H1 (cell line): ENCODE measurements around the gene WASL. TPM values are rescaled to one million over a fixed set of nuclear protein-coding genes. Genes with fewer than 3 reads are reported as not detected.

Source experiments
- CTCF ChIA-PET: fragments of 300-600 bp; sonication (Branson Sonifier 250); formaldehyde crosslinking; loops from one replicate; lab custom pipeline; 2021; ENCODE audit not compliant: partially characterized antibody; lab: Charles Lee
- POLR2A ChIA-PET: fragments of 300-600 bp; sonication (Branson Sonifier 250); formaldehyde crosslinking; loops from one replicate; lab custom pipeline; 2021; ENCODE audit warnings: inconsistent platforms; ENCODE audit not compliant: partially characterized antibody; lab: Charles Lee
- DNase-seq, 2 experiments: peaks; one replicate each; pipeline versions ENCODE4 v3.0.0 to v3.0.0-alpha.2; 2010 to 2022; ENCODE audit warnings: low spot score in 2 of 2, low read depth in 1 of 2, mixed read lengths in 1 of 2
- FAIRE-seq: peaks from 2 replicates; lab custom pipeline; 2011; peaks lifted over from hg19 to GRCh38; lab: Jason Lieb, UNC
- H2AFZ ChIP-seq: 2 replicates; pipeline ENCODE4 v1.8.1; 2012; ENCODE audit warnings: low read length, inconsistent platforms
- H2AK5ac ChIP-seq: 2 replicates; pipeline ENCODE4 v1.6.1; 2013; ENCODE audit warnings: low read depth, low read length
- H2BK120ac ChIP-seq: replicated peaks from 2 replicates; pipeline ENCODE3; 2013; ENCODE audit warnings: low read depth, low read length, inconsistent platforms
- H2BK12ac ChIP-seq: 2 replicates; pipeline ENCODE4 v1.6.1; 2013; ENCODE audit warnings: low read depth, low read length
- H2BK15ac ChIP-seq: 2 replicates; pipeline ENCODE4 v1.6.1; 2013; ENCODE audit warnings: low read length
- H2BK20ac ChIP-seq: 2 replicates; pipeline ENCODE4 v1.6.1; 2013; ENCODE audit warnings: low read length
- H2BK5ac ChIP-seq: 2 replicates; pipeline ENCODE4 v1.6.1; 2013; ENCODE audit warnings: low read depth, low read length
- H3K14ac ChIP-seq: 2 replicates; pipeline ENCODE4 v1.6.1; 2013; ENCODE audit warnings: inconsistent platforms; ENCODE audit not compliant: insufficient read length
- H3K18ac ChIP-seq: 2 replicates; pipeline ENCODE4 v1.6.1; 2013; ENCODE audit warnings: low read length; ENCODE audit errors: extremely low read depth
- H3K23ac ChIP-seq: 2 replicates; pipeline ENCODE4 v1.6.1; 2013; ENCODE audit warnings: inconsistent platforms; ENCODE audit not compliant: insufficient read length
- H3K23me2 ChIP-seq: 2 replicates; pipeline ENCODE4 v1.6.1; 2013; ENCODE audit warnings: low read depth, low read length
- H3K27ac ChIP-seq: 2 replicates; pipeline ENCODE4 v1.6.1; 2011; ENCODE audit warnings: low read depth, low read length, inconsistent platforms
- H3K27me3 ChIP-seq, 4 experiments: replicated peaks in 1 of 4; 1 replicate in 1 of 4; 2 replicates in 3 of 4; pipeline versions ENCODE4 v1.6.1 to v1.8.1; 2011 to 2013; ENCODE audit warnings: low read length in 3 of 4, mild to moderate bottlenecking in 3 of 4, inconsistent platforms in 2 of 4, mixed read lengths in 2 of 4, moderate library complexity in 1 of 4; ENCODE audit not compliant: control insufficient read depth in 3 of 4, insufficient read depth in 3 of 4; ENCODE audit errors: extremely low read depth in 1 of 4
- H3K36me3 ChIP-seq, 4 experiments: 2 replicates each; pipeline versions ENCODE4 v1.6.1 to v1.8.1; 2011 to 2013; ENCODE audit warnings: mild to moderate bottlenecking in 4 of 4, low read length in 3 of 4, moderate library complexity in 2 of 4, control low read depth in 1 of 4, inconsistent platforms in 1 of 4; ENCODE audit not compliant: insufficient read depth in 4 of 4, control insufficient read depth in 2 of 4
- H3K4ac ChIP-seq: replicated peaks from 2 replicates; pipeline ENCODE3; 2013; ENCODE audit warnings: low read length, low read depth, mixed read lengths, inconsistent platforms; ENCODE audit not compliant: insufficient read length
- H3K4me1 ChIP-seq, 4 experiments: replicated peaks in 1 of 4; 1 replicate in 1 of 4; 2 replicates in 3 of 4; pipeline versions ENCODE4 v1.6.1 to v1.8.1; 2011 to 2013; ENCODE audit warnings: low read length in 3 of 4, inconsistent platforms in 2 of 4, mixed read lengths in 1 of 4; ENCODE audit not compliant: insufficient read depth in 4 of 4, control insufficient read depth in 3 of 4
- H3K4me2 ChIP-seq, 2 experiments: 2 replicates each; pipeline versions ENCODE4 v1.6.1 to v1.8.1; 2011 to 2013; ENCODE audit warnings: low read depth in 2 of 2, low read length in 2 of 2, control low read depth in 1 of 2, inconsistent platforms in 1 of 2, mild to moderate bottlenecking in 1 of 2; ENCODE audit not compliant: insufficient read depth in 1 of 2
- H3K4me3 ChIP-seq, 4 experiments: fragments of 200-600, 300-600 bp in 1 of 4; sonication (generic), shearing (Covaris generic), sonication (Bioruptor Twin) in 1 of 4; 2 replicates each; pipeline versions ENCODE4 v1.5.1 to v1.8.1; 2011 to 2016; ENCODE audit warnings: low read length in 4 of 4, low read depth in 3 of 4, control low read depth in 2 of 4, inconsistent platforms in 2 of 4, mild to moderate bottlenecking in 2 of 4, mixed read lengths in 1 of 4, moderate library complexity in 1 of 4; ENCODE audit not compliant: insufficient read depth in 2 of 4; ENCODE audit errors: extremely low read depth in 1 of 4
- H3K56ac ChIP-seq: replicated peaks from 2 replicates; pipeline ENCODE3; 2013; ENCODE audit warnings: low read depth, mild to moderate bottlenecking, mixed read lengths, low read length, inconsistent platforms; ENCODE audit not compliant: insufficient read length
- H3K79me1 ChIP-seq: 2 replicates; pipeline ENCODE4 v1.6.1; 2013; ENCODE audit warnings: low read depth, low read length, control low read depth
- H3K79me2 ChIP-seq, 2 experiments: 2 replicates each; pipeline versions ENCODE4 v1.6.1 to v1.8.1; 2012 to 2013; ENCODE audit warnings: low read length in 2 of 2, mild to moderate bottlenecking in 2 of 2, inconsistent platforms in 1 of 2; ENCODE audit not compliant: insufficient read depth in 2 of 2, control insufficient read depth in 1 of 2
- H3K9ac ChIP-seq, 4 experiments: replicated peaks in 1 of 4; 1 replicate in 1 of 4; 2 replicates in 3 of 4; pipeline versions ENCODE4 v1.6.1 to v1.8.1; 2011 to 2013; ENCODE audit warnings: low read depth in 3 of 4, low read length in 3 of 4, control low read depth in 2 of 4, mild to moderate bottlenecking in 2 of 4, moderate library complexity in 2 of 4, inconsistent platforms in 1 of 4; ENCODE audit errors: extremely low read depth in 1 of 4
- H3K9me3 ChIP-seq, 2 experiments: 2 replicates each; pipeline versions ENCODE4 v1.6.1 to v1.8.1; 2012 to 2013; ENCODE audit warnings: mild to moderate bottlenecking in 2 of 2, moderate library complexity in 2 of 2, control low read depth in 1 of 2, inconsistent platforms in 1 of 2, low read depth in 1 of 2, low read length in 1 of 2, mixed read lengths in 1 of 2; ENCODE audit not compliant: insufficient read depth in 2 of 2
- H4K20me1 ChIP-seq, 2 experiments: replicated peaks in 1 of 2; 2 replicates each; pipeline versions ENCODE3 to v1.8.1; 2011 to 2013; ENCODE audit warnings: inconsistent platforms in 2 of 2, low read length in 2 of 2, mild to moderate bottlenecking in 1 of 2; ENCODE audit not compliant: insufficient read depth in 2 of 2, control insufficient read depth in 1 of 2
- H4K5ac ChIP-seq: 2 replicates; pipeline ENCODE4 v1.6.1; 2013; ENCODE audit warnings: low read length, low read depth, mixed read lengths, inconsistent platforms; ENCODE audit not compliant: insufficient read length
- H4K8ac ChIP-seq: 2 replicates; pipeline ENCODE4 v1.8.0; 2013; ENCODE audit warnings: mild to moderate bottlenecking, moderate library complexity, low read length, inconsistent platforms; ENCODE audit not compliant: insufficient read depth; ENCODE audit errors: extremely low read depth
- H4K91ac ChIP-seq: replicated peaks from 2 replicates; pipeline ENCODE3; 2013; ENCODE audit warnings: low read length, mixed read lengths, inconsistent platforms; ENCODE audit not compliant: insufficient read length
- BCL11A ChIP-seq, 2 experiments: IDR thresholded peaks; one replicate each; pipeline ENCODE4 v1.6.1; 2011; ENCODE audit warnings: low read depth in 2 of 2, low read length in 2 of 2, mild to moderate bottlenecking in 2 of 2
- CBX5 ChIP-seq: fragments of 300-800, 300-1000 bp; sonication (generic); IDR thresholded peaks from 2 replicates; pipeline ENCODE4 v1.7.1; 2016; ENCODE audit warnings: antibody characterized with exemption, low read length, low read depth
- CHD2 ChIP-seq: IDR thresholded peaks from 2 replicates; pipeline ENCODE4 v1.6.1; 2012; ENCODE audit warnings: low read length, improper control_type of control experiment
- FOSL1 ChIP-seq: IDR thresholded peaks from 2 replicates; pipeline ENCODE4 v1.6.1; 2011; ENCODE audit warnings: mild to moderate bottlenecking, low read depth, low read length, moderate library complexity; ENCODE audit not compliant: insufficient read depth
- GTF2F1 ChIP-seq: IDR thresholded peaks from 2 replicates; pipeline ENCODE4 v1.6.1; 2012; ENCODE audit warnings: low read depth, low read length, improper control_type of control experiment, borderline replicate concordance
- JUN ChIP-seq: IDR thresholded peaks from 2 replicates; pipeline ENCODE4 v1.6.1; 2011; ENCODE audit warnings: low read depth, mild to moderate bottlenecking, improper control_type of control experiment, low read length
- RNF2 ChIP-seq: fragments of 200-900, 300-1000 bp; sonication (generic); IDR thresholded peaks from 2 replicates; pipeline ENCODE4 v1.7.1; 2016; ENCODE audit warnings: borderline replicate concordance, low read depth, mild to moderate bottlenecking, antibody characterized with exemption, low read length; ENCODE audit not compliant: poor library complexity, severe bottlenecking; ENCODE audit errors: missing control alignments
- RXRA ChIP-seq: IDR thresholded peaks from 2 replicates; pipeline ENCODE4 v1.6.1; 2011; ENCODE audit warnings: low read depth, mild to moderate bottlenecking, low read length, moderate library complexity; ENCODE audit not compliant: insufficient read depth
- SIRT6 ChIP-seq: IDR thresholded peaks from one replicate; pipeline ENCODE4 v1.7.1; 2012; ENCODE audit warnings: low read length, inconsistent platforms
- SP2 ChIP-seq: IDR thresholded peaks from 2 replicates; pipeline ENCODE4 v1.6.1; 2012; ENCODE audit warnings: mild to moderate bottlenecking, low read length, inconsistent platforms
- WGBS, 2 experiments: shearing (Covaris generic) in 1 of 2; methylation state at CpG; one replicate each; pipeline versions ENCODE4 v1.1.6 to v1.1.7; 2013 to 2015; ENCODE audit warnings: low lambda C conversion rate in 2 of 2, mixed read lengths in 2 of 2, inconsistent platforms in 1 of 2, low coverage in 1 of 2, missing lambda C conversion rate in 1 of 2; ENCODE audit not compliant: insufficient replicate concordance in 2 of 2, insufficient coverage in 1 of 2, insufficient read length in 1 of 2; ENCODE audit errors: extremely low coverage in 1 of 2, missing lambda C conversion rate in 1 of 2; 5-methylcytosine and 5-hydroxymethylcytosine counted together
- polyA plus RNA-seq, 7 experiments: library from polyadenylated mRNA; depleted of rRNA in 3 of 7; stranded (reverse) in 5 of 7; unstranded in 2 of 7; fragments of >200 nt in 5 of 7; fragments of 200-250 nt in 2 of 7; gene quantifications; 1 replicate in 5 of 7; 2 replicates in 1 of 7; 4 replicates in 1 of 7; pipeline versions ENCODE4 v1.2.1 to v1.2.3, GENCODE V29; 2011 to 2013; ENCODE audit warnings: missing spikeins in 2 of 7, mixed read lengths in 2 of 7
- total RNA-seq: library from RNA; stranded (reverse); fragmentation: NEBNext Ultra II Directional; extraction: Animal tissue kit (Norgen Biotek cat#: 25700); gene quantifications from 2 replicates; pipeline ENCODE4 v1.2.1, GENCODE V29; 2021
- TF ChIP-seq, protein P1 (sequence below): IDR thresholded peaks from 2 replicates; pipeline ENCODE4 v1.6.1; 2012; ENCODE audit warnings: low read length, inconsistent platforms

Gene WASL
- total and polyA plus RNA-seq, 2 of the 8 experiments (the other 6 are each of a cell fraction or from before 2014, with no cell fraction given): 7.7 to 38.9 TPM

DNA sequence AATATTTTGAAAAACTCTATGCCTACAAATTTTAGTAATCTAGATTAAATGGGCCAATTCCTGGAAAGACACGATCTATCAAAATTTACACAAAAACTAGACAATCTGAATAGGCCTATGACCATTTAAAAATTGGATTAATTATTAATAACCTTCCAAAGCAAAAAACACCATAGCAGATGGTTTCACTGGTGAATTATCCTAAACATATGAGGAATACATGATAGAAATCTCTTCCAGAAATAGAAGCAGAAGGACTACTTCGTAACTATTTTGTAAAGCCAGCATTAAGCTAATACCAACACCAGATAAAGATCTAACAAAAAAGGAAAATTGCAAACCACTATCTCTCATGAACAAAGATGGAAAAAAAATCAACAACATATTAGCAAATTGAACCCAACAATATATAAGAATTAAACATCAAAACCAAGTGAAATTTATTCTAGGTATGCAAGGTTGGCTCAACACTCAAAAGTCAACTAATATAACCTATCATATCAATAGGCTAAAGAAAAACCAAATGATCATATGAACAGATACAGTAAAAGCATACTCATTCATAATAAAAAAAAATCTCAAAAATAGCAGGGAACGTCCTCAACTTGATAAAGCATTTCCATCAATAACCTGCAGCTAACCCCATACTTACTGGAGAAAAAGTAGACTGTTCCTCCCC lies 16.3 kb downstream of the WASL start:
- Histone ChIP-seq H3K4me3 (no peak overlapping the region), H3K79me1 (no peaks in the 10 kb centered on the region; the same call in none of the 2 replicates), H4K20me1 (peaks cover 3 to 8% of the 10 kb centered on the region in 2 experiments), H3K4me2 (no peak overlapping the region), H3K36me3 (no peaks in the 10 kb centered on the region), H4K5ac (no peak overlapping the region), H3K14ac (no peak overlapping the region), H3K23me2 (no peaks in the 10 kb centered on the region), H3K27ac (no peak overlapping the region), H3K4me1 (no peaks in the 10 kb centered on the region), H2BK20ac (no peak overlapping the region), H4K8ac (no peak overlapping the region), H2BK5ac (no peak overlapping the region), H3K23ac (no peak overlapping the region), H3K79me2 (peaks cover 14 to 100% of the 10 kb centered on the region in 2 experiments), H3K56ac (no peak overlapping the region), H2BK15ac (no peak overlapping the region), H3K9ac (no peak overlapping the region), H3K18ac (no peak overlapping the region), H2BK12ac (no peak overlapping the region), H3K27me3 (no peaks in the 10 kb centered on the region), H4K91ac (no peak overlapping the region), H3K9me3 (no peaks in the 10 kb centered on the region), H2BK120ac (no peak overlapping the region), H2AK5ac (no peak overlapping the region), H3K4ac (no peak overlapping the region), H2AFZ (no peak overlapping the region)
- no peak for DNase-seq
- POLR2A ChIA-PET: interaction anchor here (1.4 kb wide), 1 partner anchor 9 kb away, joined by 3 read pairs; no protein-coding TSS in a partner anchor
- FAIRE-seq: no peak
- CTCF ChIA-PET: interaction anchor here (1.3 to 2.7 kb wide), 2 partner anchors 16 to 95 kb away, joined by 3 to 12 read pairs; no protein-coding TSS in a partner anchor
- WGBS, 2 experiments: 93% methylated on average over 3 of the region's 3 CpGs; no CpG with 5 or more reads in 1 of the 2 experiments
- TF ChIP-seq JUN (no peak), SP2 (no peak), BCL11A (IDR thresholded peaks at IDR 0.05; ENCODE audit: low read depth in 2 of 2, low read length in 2 of 2) (no peak), CBX5 (no peak), GTF2F1 (no peak), FOSL1 (no peak), RXRA (no peak), RNF2 (no peak), SIRT6 (no peak), CHD2 (no peak)
- TF ChIP-seq, protein P1, sequence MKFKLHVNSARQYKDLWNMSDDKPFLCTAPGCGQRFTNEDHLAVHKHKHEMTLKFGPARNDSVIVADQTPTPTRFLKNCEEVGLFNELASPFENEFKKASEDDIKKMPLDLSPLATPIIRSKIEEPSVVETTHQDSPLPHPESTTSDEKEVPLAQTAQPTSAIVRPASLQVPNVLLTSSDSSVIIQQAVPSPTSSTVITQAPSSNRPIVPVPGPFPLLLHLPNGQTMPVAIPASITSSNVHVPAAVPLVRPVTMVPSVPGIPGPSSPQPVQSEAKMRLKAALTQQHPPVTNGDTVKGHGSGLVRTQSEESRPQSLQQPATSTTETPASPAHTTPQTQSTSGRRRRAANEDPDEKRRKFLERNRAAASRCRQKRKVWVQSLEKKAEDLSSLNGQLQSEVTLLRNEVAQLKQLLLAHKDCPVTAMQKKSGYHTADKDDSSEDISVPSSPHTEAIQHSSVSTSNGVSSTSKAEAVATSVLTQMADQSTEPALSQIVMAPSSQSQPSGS: no peak
